ENCODE data around the gene C3orf38. TPM values are rescaled to one million over a fixed set of nuclear protein-coding genes. Genes with fewer than 3 reads are reported as not detected.
"Not testable (repeated sequence)": the region's sequence is repeated elsewhere in the genome, so short reads cannot be mapped to it uniquely, and the experiment has no call there.

C3orf38 gene
- polyA plus RNA-seq, 2 of the 4 experiments (the other 2 are of a cell fraction), result 18.5 to 25.0 TPM

- no peak for TF ChIP-seq ATOH8 (CRISPR knock-in tag; IDR thresholded peaks at IDR 0.05; ENCODE audit: low read depth)
- no peak for TF ChIP-seq HDAC2 (IDR thresholded peaks at IDR 0.05)
- no peak for TF ChIP-seq RCOR1 (IDR thresholded peaks at IDR 0.05; ENCODE audit: low read depth, low read length)
Observed at GRCh38 chr3:88167173-88167572, 17.4 kb downstream of the C3orf38 start (continued).

- no peak overlapping the region for H3K27ac ChIP-seq
- no peaks in the 10 kb centered on the region for H3K4me1 ChIP-seq
- TF ChIP-seq CEBPB (IDR thresholded peaks at IDR 0.05) (no peak), REST (IDR thresholded peaks at IDR 0.05) (no peak), RCOR1 (IDR thresholded peaks at IDR 0.05; ENCODE audit: low read depth, low read length) (no peak), FOSB (CRISPR knock-in tag; IDR thresholded peaks at IDR 0.05) (no peak), RAD21 (conservative IDR thresholded peaks at IDR 0.05 in 1 of 2, IDR thresholded peaks at IDR 0.05 in 1 of 2) (no peak), RNF2 (IDR thresholded peaks at IDR 0.05; ENCODE audit: borderline replicate concordance, low read depth) (no peak), HOXA7 (CRISPR knock-in tag; IDR thresholded peaks at IDR 0.05) (no peak), NFE2L2 (conservative IDR thresholded peaks at IDR 0.05; ENCODE audit: low read length) (no peak), CHD4 (IDR thresholded peaks at IDR 0.05; ENCODE audit: borderline replicate concordance) (no peak)
- no peak for ATAC-seq
- 92% methylated on average over 2 of the region's 2 CpGs for WGBS (ENCODE audit: missing lambda C conversion rate)
- no peak overlapping the region for H3K4me2 ChIP-seq
- no peak overlapping the region for H3K4me3 ChIP-seq
- CTCF ChIA-PET, result interaction anchor here (1.5 kb wide), 1 partner anchor 9 kb away, joined by 3 read pairs; no protein-coding TSS in a partner anchor
- no peak for DNase-seq (ENCODE audit: low read depth in 1 of 2, low spot score in 1 of 2)
- no peak for FAIRE-seq
- POLR2A ChIA-PET, result no interaction called here
- H3K9me3 ChIP-seq, result no peaks in the 10 kb centered on the region
Observed at GRCh38 chr3:88167704-88168103, 17.9 kb downstream of the C3orf38 start.

- ChIA-PET CTCF (interaction anchor here (1.5 kb wide), 1 partner anchor 9 kb away, joined by 3 read pairs; no protein-coding TSS in a partner anchor), POLR2A (no interaction called here)
- ATAC-seq (no peak), FAIRE-seq (no peak), DNase-seq (ENCODE audit: low read depth in 1 of 2, low spot score in 1 of 2) (no peak)
- Histone ChIP-seq H3K4me2 (no peak overlapping the region), H3K9me3 (no peaks in the 10 kb centered on the region), H3K4me3 (no peak overlapping the region), H3K4me1 (no peaks in the 10 kb centered on the region), H3K27ac (no peak overlapping the region)
- 89% methylated on average over 5 of the region's 5 CpGs for WGBS (ENCODE audit: missing lambda C conversion rate)
- TF ChIP-seq RNF2 (IDR thresholded peaks at IDR 0.05; ENCODE audit: borderline replicate concordance, low read depth) (no peak), CEBPB (IDR thresholded peaks at IDR 0.05) (0 out of 4 replicates have a peak, but pooled peaks of 1 of the 2 experiments have one; percentile 19)
Observed at GRCh38 chr3:88168171-88168570, 18.4 kb downstream of the C3orf38 start.

- peak; percentile 59 for TF ChIP-seq CTCF (IDR thresholded peaks at IDR 0.05)
- no peak for TF ChIP-seq EHF (CRISPR knock-in tag; IDR thresholded peaks at IDR 0.05)
- peak; percentile 41 for TF ChIP-seq SMC3 (IDR thresholded peaks at IDR 0.05)
- TF ChIP-seq RAD21 (conservative IDR thresholded peaks at IDR 0.05 in 1 of 2, IDR thresholded peaks at IDR 0.05 in 1 of 2), result peak; percentile 68 to 70
- ChIA-PET CTCF (interaction anchor here (0.7 to 1.0 kb wide), 3 partner anchors 20 to 1406 kb away, joined by 4 read pairs; no protein-coding TSS in a partner anchor), POLR2A (no interaction called here)
- ATAC-seq, result peak; percentile 74 to 80; a peak in 5 of 6 replicates
- Histone ChIP-seq H3K27ac (no peak overlapping the region), H3K4me1 (no peaks in the 10 kb centered on the region), H3K4me3 (no peak overlapping the region), H3K9me3 (no peaks in the 10 kb centered on the region), H3K4me2 (no peak overlapping the region)
- WGBS (ENCODE audit: missing lambda C conversion rate), result 55% methylated on average over 4 of the region's 4 CpGs
- no peak for FAIRE-seq
- DNase-seq (ENCODE audit: low read depth in 1 of 2, low spot score in 1 of 2), result peak; percentile 11 to 66
Observed at GRCh38 chr3:88180398-88180999, 30.7 kb downstream of the C3orf38 start.

GRCh38 chr3:88182165-88182918 is 32.6 kb downstream of the C3orf38 start:
- CTCF ChIA-PET; H3K9me3 ChIP-seq; H3K27ac ChIP-seq; H3K4me2 ChIP-seq; FAIRE-seq; DNase-seq (ENCODE audit: low read depth in 1 of 2, low spot score in 1 of 2); H3K4me1 ChIP-seq; ATAC-seq; POLR2A ChIA-PET; H3K4me3 ChIP-seq: not testable (repeated sequence)
- 24% methylated on average over 7 of the region's 9 CpGs for WGBS (ENCODE audit: missing lambda C conversion rate)

All from A549 (cell line).